ENCODE measurements around the gene SUPT20H.

The SUPT20H gene

DNA sequence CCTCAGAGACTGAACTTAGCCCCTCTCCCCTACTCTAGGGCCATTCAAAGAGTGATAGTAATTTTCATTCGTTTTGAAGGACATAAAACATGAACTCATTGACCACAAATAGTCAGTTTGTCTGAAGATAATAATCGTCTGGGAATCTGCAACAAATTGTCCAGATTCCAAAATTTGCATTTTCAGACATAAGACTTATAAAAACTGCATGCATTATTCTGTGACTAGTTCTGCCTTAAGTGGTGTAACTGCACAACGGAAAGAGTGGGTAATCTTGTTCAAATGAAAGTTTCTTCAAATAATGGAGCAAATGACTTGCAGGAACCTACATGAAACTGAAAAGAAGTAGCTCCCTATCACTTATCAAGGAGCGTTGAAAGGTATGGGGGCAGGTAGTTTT lies 37.6 kb upstream of the SUPT20H start:
- H3K4me3 ChIP-seq (ENCODE audit: low read depth, low read length), result no peak overlapping the region
- no peaks in the 10 kb centered on the region for H3K36me3 ChIP-seq (ENCODE audit: control insufficient read depth in 2 of 2, insufficient read depth in 1 of 2, low read length in 2 of 2)
- no peak for TF ChIP-seq ZBTB17 (tag by site-specific recombination; IDR thresholded peaks at IDR 0.05)
- no peaks in the 10 kb centered on the region for H3K4me1 ChIP-seq (ENCODE audit: control insufficient read depth, insufficient read depth, low read length)
- ChIA-PET POLR2A (no interaction called here), CTCF (interaction anchor here (0.6 kb wide), 1 partner anchor 122 kb away, joined by 3 read pairs; no protein-coding TSS in a partner anchor)
- H3K27ac ChIP-seq (ENCODE audit: extremely low read depth, low read depth, low read length), result no peak overlapping the region
- no peaks in the 10 kb centered on the region for H3K9me3 ChIP-seq (ENCODE audit: control insufficient read depth, insufficient read depth, low read depth, low read length)

DNA sequence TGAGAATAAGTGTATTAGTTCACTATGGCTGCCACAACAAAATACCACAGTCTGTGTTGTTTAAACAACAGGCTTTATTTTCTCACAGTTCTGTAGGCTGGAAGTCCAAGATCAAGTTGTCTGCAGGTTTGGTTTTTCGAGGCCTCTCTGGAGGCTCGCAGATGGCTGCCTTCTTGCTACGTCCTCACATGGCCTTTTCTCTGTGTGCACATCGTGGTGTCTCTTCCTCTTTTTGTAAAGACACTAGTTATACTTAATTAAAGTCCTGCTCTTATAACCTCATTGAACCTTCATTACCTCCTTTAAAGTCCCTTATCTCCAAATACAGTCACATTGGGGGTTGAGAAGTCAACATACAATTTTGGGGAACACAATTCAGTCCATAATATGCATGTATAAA lies 35.4 kb upstream of the SUPT20H start:
- CTCF ChIA-PET, result no interaction called here
- POLR2A ChIA-PET, result no interaction called here
- no peak for TF ChIP-seq ZNF660 (tag by site-specific recombination; IDR thresholded peaks at IDR 0.05)
- TF ChIP-seq ZNF510 (tag by site-specific recombination; IDR thresholded peaks at IDR 0.05; ENCODE audit: insufficient replicate concordance), result no peak

DNA sequence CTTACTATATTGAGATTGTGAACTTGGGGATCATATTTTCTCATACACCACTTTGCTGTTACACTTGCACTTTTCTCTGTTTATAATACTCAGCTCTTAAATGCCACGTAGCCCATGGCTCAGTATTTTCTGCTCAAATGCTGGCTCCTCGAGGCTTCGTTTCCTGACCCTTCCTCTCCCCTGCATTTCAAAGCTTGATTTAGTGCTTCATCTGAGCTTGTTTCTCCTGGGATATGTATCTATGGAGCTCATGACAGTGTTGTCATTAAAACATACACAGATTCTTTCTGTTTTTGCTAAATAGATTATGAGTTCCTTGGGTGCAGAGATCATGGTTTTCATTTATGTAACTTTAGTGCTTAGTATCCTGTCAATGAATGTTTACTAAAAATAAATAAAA lies 34.6 kb upstream of the SUPT20H start:
- no peaks in the 10 kb centered on the region for H3K4me1 ChIP-seq (ENCODE audit: control insufficient read depth, insufficient read depth, low read length)
- H3K36me3 ChIP-seq (ENCODE audit: control insufficient read depth in 2 of 2, insufficient read depth in 1 of 2, low read length in 2 of 2), result no peaks in the 10 kb centered on the region
- no peak overlapping the region for H3K4me3 ChIP-seq (ENCODE audit: low read depth, low read length)
- no peak overlapping the region for H3K27ac ChIP-seq (ENCODE audit: extremely low read depth, low read depth, low read length)
- H3K9me3 ChIP-seq (ENCODE audit: control insufficient read depth, insufficient read depth, low read depth, low read length), result no peaks in the 10 kb centered on the region
- TF ChIP-seq ZFHX2 (tag by site-specific recombination; conservative IDR thresholded peaks at IDR 0.05), result no peak
- TF ChIP-seq ZNF423 (tag by site-specific recombination; IDR thresholded peaks at IDR 0.05), result no peak
- TF ChIP-seq ZNF48 (tag by site-specific recombination; IDR thresholded peaks at IDR 0.05), result no peak
- TF ChIP-seq, protein P1, sequence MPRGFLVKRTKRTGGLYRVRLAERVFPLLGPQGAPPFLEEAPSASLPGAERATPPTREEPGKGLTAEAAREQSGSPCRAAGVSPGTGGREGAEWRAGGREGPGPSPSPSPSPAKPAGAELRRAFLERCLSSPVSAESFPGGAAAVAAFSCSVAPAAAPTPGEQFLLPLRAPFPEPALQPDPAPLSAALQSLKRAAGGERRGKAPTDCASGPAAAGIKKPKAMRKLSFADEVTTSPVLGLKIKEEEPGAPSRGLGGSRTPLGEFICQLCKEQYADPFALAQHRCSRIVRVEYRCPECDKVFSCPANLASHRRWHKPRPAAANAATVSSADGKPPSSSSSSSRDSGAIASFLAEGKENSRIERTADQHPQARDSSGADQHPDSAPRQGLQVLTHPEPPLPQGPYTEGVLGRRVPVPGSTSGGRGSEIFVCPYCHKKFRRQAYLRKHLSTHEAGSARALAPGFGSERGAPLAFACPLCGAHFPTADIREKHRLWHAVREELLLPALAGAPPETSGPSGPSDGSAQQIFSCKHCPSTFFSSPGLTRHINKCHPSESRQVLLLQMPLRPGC (tag by site-specific recombination; IDR thresholded peaks at IDR 0.05), result no peak
- TF ChIP-seq ZNF23 (tag by site-specific recombination; IDR thresholded peaks at IDR 0.05; ENCODE audit: borderline replicate concordance), result no peak
- POLR2A ChIA-PET, result no interaction called here
- CTCF ChIA-PET, result no interaction called here

More for the DNA sequence above, 35.4 kb upstream of the SUPT20H start:
- no peaks in the 10 kb centered on the region for H3K36me3 ChIP-seq (ENCODE audit: control insufficient read depth in 2 of 2, insufficient read depth in 1 of 2, low read length in 2 of 2)
- H3K9me3 ChIP-seq (ENCODE audit: control insufficient read depth, insufficient read depth, low read depth, low read length), result no peaks in the 10 kb centered on the region
- no peak overlapping the region for H3K4me3 ChIP-seq (ENCODE audit: low read depth, low read length)
- no peaks in the 10 kb centered on the region for H3K4me1 ChIP-seq (ENCODE audit: control insufficient read depth, insufficient read depth, low read length)
- H3K27ac ChIP-seq (ENCODE audit: extremely low read depth, low read depth, low read length), result no peak overlapping the region

DNA sequence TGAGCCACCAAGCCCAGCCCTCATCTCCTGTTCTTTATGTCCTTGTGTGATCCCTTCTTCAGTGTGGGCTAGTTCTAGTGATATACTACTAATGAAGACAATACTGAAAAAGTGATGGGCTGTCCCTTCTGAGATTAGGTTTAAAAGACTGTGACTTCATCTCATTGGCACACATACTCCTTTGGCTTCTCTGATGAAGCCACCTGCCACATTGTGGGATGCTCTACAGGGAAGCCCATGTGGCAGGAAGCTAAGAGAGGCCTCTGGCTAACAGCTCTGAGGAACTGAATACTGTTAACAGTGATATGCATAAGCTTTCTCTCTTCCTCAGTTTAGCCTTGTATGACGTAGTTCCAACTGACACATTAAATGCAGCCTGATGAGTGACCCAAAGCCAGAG lies 32.3 kb upstream of the SUPT20H start:
- Histone ChIP-seq H3K4me3 (ENCODE audit: low read depth, low read length) (no peak overlapping the region), H3K36me3 (ENCODE audit: control insufficient read depth in 2 of 2, insufficient read depth in 1 of 2, low read length in 2 of 2) (no peaks in the 10 kb centered on the region), H3K4me1 (ENCODE audit: control insufficient read depth, insufficient read depth, low read length) (no peaks in the 10 kb centered on the region), H3K27ac (ENCODE audit: extremely low read depth, low read depth, low read length) (no peak overlapping the region), H3K9me3 (ENCODE audit: control insufficient read depth, insufficient read depth, low read depth, low read length) (no peaks in the 10 kb centered on the region)
- ChIA-PET POLR2A (no interaction called here), CTCF (no interaction called here)
- TF ChIP-seq ZSCAN16 (tag by site-specific recombination; IDR thresholded peaks at IDR 0.05) (no peak), SP7 (tag by site-specific recombination; IDR thresholded peaks at IDR 0.05) (no peak), ZNF544 (tag by site-specific recombination; IDR thresholded peaks at IDR 0.05) (no peak), ZNF600 (tag by site-specific recombination; IDR thresholded peaks at IDR 0.05) (no peak), ZFP69B (tag by site-specific recombination; IDR thresholded peaks at IDR 0.05) (no peak), ZNF555 (tag by site-specific recombination; conservative IDR thresholded peaks at IDR 0.05) (no peak)
- TF ChIP-seq, protein P2, sequence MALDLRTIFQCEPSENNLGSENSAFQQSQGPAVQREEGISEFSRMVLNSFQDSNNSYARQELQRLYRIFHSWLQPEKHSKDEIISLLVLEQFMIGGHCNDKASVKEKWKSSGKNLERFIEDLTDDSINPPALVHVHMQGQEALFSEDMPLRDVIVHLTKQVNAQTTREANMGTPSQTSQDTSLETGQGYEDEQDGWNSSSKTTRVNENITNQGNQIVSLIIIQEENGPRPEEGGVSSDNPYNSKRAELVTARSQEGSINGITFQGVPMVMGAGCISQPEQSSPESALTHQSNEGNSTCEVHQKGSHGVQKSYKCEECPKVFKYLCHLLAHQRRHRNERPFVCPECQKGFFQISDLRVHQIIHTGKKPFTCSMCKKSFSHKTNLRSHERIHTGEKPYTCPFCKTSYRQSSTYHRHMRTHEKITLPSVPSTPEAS (tag by site-specific recombination; IDR thresholded peaks at IDR 0.05), result no peak
- TF ChIP-seq, protein P3, sequence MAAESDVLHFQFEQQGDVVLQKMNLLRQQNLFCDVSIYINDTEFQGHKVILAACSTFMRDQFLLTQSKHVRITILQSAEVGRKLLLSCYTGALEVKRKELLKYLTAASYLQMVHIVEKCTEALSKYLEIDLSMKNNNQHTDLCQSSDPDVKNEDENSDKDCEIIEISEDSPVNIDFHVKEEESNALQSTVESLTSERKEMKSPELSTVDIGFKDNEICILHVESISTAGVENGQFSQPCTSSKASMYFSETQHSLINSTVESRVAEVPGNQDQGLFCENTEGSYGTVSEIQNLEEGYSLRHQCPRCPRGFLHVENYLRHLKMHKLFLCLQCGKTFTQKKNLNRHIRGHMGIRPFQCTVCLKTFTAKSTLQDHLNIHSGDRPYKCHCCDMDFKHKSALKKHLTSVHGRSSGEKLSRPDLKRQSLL (tag by site-specific recombination; IDR thresholded peaks at IDR 0.05), result no peak
- TF ChIP-seq, protein P4, sequence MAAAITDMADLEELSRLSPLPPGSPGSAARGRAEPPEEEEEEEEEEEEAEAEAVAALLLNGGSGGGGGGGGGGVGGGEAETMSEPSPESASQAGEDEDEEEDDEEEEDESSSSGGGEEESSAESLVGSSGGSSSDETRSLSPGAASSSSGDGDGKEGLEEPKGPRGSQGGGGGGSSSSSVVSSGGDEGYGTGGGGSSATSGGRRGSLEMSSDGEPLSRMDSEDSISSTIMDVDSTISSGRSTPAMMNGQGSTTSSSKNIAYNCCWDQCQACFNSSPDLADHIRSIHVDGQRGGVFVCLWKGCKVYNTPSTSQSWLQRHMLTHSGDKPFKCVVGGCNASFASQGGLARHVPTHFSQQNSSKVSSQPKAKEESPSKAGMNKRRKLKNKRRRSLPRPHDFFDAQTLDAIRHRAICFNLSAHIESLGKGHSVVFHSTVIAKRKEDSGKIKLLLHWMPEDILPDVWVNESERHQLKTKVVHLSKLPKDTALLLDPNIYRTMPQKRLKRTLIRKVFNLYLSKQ (tag by site-specific recombination; IDR thresholded peaks at IDR 0.05; ENCODE audit: borderline replicate concordance), result no peak
- TF ChIP-seq, protein P5, sequence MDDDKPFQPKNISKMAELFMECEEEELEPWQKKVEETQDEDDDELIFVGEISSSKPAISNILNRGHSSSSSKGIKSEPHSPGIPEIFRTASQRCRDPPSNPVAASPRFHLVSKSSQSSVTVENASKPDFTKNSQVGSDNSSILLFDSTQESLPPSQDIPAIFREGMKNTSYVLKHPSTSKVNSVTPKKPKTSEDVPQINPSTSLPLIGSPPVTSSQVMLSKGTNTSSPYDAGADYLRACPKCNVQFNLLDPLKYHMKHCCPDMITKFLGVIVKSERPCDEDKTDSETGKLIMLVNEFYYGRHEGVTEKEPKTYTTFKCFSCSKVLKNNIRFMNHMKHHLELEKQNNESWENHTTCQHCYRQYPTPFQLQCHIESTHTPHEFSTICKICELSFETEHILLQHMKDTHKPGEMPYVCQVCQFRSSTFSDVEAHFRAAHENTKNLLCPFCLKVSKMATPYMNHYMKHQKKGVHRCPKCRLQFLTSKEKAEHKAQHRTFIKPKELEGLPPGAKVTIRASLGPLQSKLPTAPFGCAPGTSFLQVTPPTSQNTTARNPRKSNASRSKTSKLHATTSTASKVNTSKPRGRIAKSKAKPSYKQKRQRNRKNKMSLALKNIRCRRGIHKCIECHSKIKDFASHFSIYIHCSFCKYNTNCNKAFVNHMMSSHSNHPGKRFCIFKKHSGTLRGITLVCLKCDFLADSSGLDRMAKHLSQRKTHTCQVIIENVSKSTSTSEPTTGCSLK (tag by site-specific recombination; IDR thresholded peaks at IDR 0.05), result no peak

Data from HEK293 (cell line).